Stimulated activated CD8-positive, alpha-beta memory T cell treated with anti-CD3 and anti-CD28 coated beads, Interleukin-7, amount 100 ng/mL, for 24 hours (primary cell): ENCODE results near the gene RBL2.
A peak's percentile ranks its signal among the peaks of the same experiment; 100 is the strongest.

Experiments used
- DNase-seq: peaks from one replicate; pipeline ENCODE4 v3.0.0-alpha.2; 2020; ENCODE audit warnings: low read depth

The RBL2 gene

DNA sequence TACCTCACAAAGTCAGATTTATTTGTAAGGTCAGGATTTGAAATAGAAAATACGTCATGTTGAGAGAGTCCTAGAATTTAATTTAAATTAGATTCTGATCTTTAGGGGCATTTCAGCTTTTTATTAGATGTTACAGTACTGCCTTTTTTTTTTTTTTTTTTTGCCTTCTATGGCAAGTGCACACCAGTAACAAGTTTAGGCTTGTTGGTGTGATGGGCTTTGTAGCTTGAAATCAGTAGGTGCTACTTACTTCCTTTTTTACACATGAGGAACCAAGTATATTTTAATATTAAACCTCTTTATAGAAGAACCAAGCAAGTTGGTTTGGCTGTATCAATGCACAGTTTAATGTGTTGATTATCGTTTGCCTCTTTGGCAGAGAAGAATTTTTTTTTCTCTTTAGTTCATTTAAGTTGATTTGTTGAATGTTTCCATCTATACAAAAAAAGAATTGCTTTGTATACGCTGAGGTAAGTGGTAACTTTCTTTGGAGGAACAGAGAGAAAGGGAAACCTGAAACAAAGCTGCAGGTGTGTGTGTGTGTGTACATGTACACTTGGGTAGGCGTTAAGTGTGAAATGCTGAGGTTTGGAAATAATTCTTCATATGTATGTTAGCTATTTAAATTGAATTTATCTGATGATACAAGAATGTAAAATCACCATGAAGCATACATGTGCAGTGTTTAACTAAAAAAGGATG is 15.7 kb downstream of the RBL2 start:
- DNase-seq: no peak

DNA sequence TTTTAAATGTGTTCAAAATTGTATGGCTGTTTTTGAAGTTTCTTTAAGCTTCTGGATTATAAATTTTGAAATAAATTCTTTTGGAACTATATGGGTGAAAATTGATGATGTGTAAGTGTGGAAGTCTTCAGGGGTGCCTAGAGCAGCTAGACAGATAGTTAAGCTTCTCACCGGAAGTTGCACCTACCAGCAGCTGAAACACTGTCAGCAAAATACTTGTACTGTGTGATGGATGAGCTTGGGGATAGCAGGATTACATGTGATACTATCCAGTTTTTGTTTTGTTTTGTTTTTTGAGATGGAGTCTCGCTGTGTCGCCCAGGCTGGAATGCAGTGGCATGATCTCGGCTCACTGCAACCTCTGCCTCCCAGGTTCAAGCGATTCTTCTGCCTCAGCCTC is 19.7 kb downstream of the RBL2 start:
- no peak for DNase-seq

- DNase-seq: no peak
Observed at GRCh38 chr16:53456625-53457024, 22.4 kb downstream of the RBL2 start.

DNA sequence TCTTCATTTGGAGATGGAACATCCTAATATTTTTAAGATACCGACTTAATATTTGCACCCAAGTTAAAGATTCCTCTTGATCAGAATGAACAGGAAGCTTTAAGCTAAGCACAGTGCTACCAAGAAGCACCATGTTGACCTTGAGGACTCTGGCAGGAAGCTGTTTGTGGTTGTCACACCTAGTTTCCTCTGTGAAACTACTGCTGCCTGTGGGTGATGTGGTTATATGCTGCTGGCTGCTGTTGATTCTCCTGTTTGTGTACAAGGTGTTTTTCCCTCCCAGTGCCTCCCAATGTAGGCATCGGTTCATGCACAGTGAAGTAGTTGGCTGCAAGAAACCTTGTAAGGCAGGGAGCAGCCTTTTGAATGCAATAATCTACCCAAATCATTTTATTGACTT is 23.4 kb downstream of the RBL2 start:
- peak; percentile 18 for DNase-seq

GRCh38 chr16:53458635-53459034 is 24.4 kb downstream of the RBL2 start:
- DNase-seq: no peak

GRCh38 chr16:53465606-53466280 is 31.5 kb downstream of the RBL2 start:
- DNase-seq: no peak

DNA sequence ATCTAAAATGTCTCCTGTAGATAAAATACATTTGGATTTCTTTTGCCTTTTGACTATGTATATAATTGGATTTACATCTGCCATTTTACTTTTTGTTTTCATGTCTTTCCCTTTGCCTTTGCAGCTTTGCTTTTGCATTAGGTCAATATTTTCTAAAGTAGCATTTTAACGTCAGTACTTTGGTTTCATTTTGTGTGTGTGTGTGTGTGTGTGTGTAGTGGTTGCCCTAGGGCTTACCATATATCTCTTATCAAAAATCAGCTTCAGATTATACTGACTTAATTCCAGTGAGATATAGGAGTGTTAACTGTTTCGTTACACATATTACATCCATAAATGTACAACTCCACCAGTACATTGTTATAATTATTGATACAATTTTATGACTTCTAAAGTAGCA is 42.6 kb downstream of the RBL2 start:
- DNase-seq: no peak

DNA sequence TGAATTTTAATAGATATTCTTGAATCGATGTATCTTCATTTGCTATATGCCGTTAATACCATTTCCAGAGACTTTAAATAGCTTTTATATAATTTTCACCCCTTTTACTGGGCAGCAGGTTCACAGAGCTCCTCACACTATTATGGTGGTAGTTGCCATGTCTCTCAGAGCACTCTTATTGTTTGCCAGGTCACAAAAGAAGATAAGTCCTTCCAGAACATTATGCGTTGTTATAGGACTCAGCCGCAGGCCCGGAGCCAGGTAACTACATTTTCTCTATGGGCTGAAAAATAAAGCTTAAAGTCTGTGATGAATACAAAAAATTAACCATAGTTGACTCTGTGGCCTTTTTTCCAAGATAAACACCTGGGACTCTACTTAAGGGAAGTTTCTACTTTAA is 44.7 kb downstream of the RBL2 start:
- no peak for DNase-seq

GRCh38 chr16:53480394-53480793 is 46.1 kb downstream of the RBL2 start:
- no peak for DNase-seq

GRCh38 chr16:53482123-53482522 is 47.9 kb downstream of the RBL2 start:
- no peak for DNase-seq

DNA sequence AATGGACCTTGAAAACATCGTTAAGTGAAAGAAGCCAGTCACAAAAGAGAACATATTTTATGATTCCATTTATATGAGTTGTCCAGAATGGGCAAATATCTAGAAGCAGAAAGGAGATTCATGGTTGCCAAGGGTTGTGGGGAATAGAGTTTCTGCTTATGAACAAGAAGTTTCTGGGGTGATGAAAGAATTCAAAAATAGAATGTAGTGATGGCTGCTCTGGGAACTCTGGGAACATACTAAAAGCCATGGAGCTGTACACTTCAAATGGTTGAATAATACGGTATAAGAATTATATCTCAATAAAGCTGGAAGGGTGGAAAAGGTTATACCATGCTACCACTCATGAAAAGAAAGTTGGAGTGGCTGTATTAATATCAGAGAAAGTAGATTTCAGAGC is 50.3 kb downstream of the RBL2 start:
- DNase-seq: no peak

DNA sequence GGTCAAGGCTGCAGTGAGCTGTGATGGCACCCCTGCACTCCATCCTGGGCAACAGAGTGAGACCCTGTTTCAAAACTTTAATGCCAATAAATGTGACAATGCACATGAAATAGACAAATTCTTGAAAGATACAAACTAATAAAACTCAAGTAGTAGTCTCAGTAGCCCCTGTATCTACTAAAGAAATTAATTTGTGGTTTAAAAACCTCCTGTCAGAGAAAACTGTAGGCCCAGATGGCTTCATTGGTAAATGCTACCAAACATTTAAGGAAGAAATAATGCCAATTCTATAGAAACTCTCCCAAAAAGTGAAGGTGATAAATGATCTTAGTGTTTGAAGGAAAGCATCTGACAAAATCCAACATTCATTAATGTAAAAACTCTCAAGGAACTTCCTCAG is 52.0 kb downstream of the RBL2 start:
- DNase-seq: no peak

GRCh38 chr16:53489755-53490154 is 55.5 kb downstream of the RBL2 start:
- DNase-seq: no peak

DNA sequence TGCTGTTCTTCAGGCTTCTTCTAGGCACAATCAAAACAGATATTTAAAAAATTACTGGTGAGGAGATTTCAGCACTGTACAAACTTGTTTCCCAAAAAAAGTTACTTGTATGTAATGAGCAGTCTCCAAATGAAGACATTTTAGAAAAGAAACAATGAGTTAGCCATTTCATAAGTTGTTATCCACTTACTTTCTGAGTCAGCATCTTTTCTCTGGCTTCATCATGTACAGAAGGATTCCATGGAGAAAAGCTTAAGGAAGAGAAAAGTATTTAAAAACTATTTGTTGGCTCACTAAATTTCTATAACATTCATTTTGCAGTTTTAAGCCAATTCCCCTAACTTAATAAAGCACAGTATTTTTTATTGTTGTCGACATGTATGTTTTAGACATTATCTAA is 58.2 kb downstream of the RBL2 start:
- DNase-seq: no peak

- no peak for DNase-seq
Observed at GRCh38 chr16:53494636-53495035, 60.4 kb downstream of the RBL2 start.

GRCh38 chr16:53495325-53495724 is 61.1 kb downstream of the RBL2 start:
- DNase-seq: no peak

- DNase-seq: no peak
Observed at GRCh38 chr16:53498984-53499383, 64.7 kb downstream of the RBL2 start.

GRCh38 chr16:53501216-53501859 is 67.1 kb downstream of the RBL2 start:
- no peak for DNase-seq

DNA sequence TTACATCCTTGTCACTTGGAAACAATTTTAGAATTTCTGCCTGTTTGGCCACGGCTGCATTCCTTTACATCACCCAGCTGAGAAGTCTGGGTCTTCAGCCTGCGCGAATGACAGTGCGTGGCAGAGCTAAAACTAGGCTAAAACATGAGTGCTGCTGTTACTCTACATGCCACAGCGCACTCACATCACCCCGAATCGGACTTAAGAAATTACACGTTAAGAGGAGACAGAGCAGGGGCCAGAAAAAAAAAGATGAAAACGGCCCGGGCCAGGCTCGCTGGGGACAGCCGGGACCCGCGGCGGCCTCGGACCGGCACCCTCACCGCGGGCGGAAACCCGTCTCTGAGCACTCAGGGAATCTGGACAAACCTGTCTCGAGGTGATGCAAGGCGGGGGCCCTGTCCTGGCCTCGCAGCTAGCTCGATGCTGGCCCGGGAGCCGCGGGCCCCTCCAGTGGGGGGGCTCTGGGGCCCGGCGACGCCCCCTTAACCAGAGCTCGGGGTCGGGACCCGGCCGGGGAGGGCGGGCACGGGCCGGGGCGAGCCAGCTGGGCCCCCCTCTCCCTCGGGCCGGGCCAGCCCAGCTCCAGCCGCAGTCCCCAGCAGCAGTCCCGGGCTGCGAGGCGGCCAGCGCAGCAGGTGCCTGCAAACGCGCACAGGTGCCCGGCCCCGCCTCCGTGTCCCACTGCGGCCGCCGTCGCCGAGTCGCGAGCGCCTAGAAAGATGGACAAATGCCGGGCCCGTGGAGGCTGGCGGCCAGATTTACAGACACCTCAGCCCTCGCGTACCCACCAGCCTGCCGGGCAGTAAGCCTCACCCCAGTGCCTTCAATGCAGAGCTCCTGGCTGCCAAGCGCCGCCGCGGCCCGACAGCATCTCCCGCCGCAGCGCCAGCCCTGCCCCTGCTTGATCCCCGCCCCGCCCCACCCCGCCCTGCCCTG is 68.3 kb downstream of the RBL2 start, which contains the start of gene AKTIP:
AKTIP (minus strand) TSS at position 879 of the 939 bp plus-strand sequence. CDS start 2,950 bp downstream, outside the sequence.
- DNase-seq: no peak

DNA sequence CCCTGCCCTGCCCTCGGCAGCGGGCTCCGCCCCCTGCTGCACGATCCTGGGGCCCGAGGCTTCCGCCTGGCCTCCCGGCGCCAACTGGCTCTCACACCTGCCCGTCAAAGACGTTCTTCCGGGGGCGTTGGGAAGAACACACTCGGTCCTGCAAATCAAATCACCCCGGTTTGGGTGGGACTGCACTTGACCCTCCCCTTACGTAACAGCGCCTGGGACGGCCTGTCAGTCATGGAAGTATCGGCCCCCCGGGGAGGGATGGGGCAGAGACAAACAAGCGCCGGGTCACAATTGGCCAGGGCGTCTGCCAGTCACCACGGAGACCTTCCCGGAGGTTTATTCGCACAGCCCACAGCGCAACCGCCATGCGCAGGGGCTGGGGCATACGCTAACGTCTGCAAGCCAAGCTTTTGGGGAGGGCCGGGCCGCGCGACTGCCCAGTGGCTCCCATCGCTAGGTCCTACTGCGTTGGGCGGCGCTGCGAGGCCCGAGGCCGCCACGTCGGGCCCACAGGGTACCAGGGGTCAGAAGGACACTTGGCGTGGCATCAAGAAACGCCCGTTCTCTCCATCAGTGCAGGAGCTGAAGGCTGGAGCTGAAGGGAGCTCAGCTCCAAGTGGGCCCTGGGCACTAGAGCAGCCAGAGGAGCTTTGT is 69.1 kb downstream of the RBL2 start:
- peak; percentile 99 for DNase-seq

DNA sequence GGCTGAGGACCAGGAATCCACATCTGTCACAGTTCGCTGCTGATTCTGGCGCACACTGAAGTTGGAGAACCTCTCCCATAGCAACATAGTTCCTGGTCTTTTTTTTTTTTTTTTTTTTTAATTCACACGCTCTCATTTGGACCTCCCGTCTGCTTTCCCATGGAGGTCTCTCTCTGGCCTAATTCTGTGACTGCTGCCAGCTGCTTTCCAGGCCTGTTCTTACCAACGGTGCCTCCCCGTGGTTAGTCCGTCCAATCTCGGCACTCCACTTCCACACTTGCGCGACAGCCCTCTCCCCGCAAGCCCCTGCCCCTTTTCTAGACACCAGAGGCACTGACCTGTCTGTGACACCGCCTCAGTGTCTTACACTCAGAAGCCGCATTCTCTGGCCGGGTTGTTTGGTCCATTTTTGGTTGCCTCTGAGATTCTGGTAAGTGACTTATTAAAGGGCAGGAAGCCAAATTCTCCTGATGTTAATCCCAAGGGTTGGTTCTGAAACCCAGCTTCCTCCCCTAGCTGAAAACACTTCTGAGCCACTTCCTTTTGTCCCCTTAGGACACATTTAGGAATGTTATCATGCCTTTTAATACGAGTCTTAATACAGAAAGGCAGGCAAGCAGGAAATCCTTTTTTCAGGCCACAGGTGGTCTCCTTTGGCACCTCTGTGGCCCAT is 69.9 kb downstream of the RBL2 start:
- DNase-seq: no peak
